Measurements from ENCODE around the gene SLC38A5.

Gene SLC38A5

DNA sequence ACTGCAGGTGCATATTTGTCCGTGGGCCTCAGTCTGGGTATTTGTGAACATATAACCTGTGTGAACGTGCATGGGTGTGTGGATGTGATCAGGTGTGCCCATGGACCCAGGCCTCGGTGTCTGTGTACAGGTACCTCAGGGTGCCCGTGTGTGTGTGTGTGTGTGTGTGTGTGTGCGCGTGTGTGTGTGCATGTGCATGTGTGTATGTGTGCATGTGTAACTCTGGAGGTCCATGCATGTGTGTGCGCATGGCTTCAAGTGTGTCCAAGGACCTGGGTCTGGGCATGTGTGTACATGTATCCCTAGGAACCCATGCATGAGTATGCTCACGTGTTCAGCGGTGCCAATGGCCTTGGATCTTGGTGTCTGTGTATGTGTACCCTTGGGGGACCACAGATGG is 21.7 kb upstream of the SLC38A5 start:
- DNase-seq (ENCODE audit: low spot score): no peak

DNA sequence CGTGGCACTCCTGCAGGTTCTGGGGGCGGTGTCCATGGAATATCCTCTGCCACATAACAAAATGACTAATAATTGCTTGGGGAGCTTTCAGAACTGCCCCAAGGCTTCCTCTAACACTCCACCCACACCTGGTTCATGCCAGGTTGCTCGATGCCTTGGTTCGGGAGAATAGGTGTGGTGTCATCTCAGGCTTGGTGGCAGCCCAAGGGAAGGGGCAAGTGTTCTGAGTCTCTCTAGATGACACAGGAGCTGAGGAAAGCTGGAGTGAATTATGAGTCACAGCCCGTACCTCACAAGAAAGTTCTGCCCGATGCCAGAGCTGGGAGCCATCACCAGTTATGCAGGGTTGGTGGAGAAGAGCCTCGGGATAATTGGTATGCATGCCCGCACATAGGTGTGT is 20.6 kb upstream of the SLC38A5 start:
- DNase-seq (ENCODE audit: low spot score): no peak

DNA sequence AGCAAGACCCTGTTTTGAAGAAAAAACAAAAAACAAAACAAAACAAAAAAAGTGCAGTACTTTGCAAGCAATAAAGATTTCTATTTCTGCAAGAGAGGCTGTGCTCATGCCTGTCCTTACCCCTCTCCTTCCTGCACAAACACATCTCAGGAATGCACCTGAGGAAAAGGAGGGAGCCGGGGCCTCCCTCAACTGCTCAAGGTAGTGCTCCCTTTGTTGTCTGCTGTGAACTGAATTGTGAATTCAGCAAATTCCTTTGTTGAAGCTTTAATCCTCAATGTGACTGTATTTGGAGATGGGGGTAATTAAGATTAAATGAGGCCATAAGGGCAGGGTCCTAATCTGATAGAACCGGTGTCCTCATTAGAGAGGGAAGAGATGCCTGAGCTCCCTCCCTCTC is 19.8 kb upstream of the SLC38A5 start:
- DNase-seq (ENCODE audit: low spot score): no peak

DNA sequence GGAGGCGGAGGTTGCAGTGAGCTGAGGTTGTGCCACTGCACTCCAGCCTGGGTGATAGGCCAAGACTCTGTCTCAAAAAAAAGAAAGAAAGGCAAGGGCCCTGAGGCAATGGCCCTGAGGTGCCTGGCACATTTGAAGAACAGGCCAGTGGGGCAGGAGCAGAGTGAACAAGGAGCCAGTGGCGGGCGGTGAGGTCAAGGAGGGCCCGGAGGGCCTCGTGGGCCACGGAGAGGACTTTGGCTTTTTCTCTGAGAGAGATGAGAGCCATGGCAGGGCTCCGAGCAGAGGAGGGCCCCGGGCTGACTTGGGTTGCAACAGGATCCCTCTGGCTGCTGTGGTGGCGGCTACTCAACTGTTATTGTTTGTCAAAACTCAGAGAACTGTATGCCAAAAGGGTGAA is 19.2 kb upstream of the SLC38A5 start:
- DNase-seq (ENCODE audit: low spot score): no peak

DNA sequence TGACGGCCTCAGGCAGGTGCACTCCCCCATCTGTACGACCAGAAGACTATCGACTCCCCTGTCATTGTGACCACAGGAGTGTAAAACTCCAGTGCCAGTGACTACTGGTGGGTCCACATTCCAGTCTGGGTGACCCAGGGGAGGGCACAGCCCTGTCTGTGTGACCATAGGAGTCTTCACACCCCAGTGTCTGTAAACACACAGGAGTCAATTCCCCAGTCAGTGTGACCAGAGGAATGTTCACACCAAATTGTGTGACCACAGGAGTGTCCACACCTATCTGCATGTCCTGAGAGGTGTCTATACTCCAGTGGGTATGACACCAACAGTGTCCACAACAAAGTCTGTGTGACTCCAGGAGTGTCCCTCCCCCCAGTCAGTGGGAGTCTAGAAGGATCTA is 18.0 kb upstream of the SLC38A5 start:
- no peak for DNase-seq (ENCODE audit: low spot score)

DNA sequence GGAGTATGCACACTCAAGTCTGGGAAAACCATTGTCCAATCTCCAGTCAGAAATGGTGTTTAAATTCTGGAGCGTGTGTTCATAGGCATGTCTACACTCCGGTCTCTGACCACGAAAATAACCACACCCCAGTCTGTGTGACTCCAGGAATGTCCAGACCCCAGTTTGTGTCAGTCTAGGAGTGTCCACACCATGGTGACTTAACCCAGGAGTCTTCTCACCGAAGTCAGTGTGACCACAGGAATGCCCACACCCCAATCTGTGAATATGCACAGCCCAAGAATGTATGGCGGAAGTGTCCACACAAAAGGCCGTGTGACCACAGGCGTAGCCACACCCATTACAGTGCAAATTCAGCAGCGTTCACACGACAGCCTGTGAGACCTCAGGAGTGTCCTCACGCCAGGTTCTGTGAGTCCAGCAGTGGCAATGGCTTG is 17.3 kb upstream of the SLC38A5 start:
- DNase-seq (ENCODE audit: low spot score): peak; percentile 99

DNA sequence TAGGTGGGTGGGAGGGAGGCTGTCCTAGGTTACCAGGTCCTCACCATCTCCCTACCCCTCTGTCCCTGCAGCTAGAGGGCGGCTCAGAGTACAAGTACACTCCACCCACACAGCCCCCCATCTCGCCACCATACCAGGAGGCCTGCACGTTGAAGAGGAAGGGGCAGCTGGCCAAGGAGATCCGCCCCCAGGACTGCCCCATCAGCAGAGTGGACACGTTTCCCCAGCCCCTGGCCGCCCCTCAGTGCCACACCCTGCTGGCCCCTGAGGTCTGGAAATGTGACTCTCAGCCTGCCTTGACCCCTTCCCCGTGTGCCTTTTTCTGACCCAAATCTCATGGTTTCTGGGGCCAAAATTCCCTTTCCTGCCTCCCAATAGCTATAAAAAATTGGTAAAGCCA is 12.5 kb upstream of the SLC38A5 start:
- no peak for DNase-seq (ENCODE audit: low spot score)

DNA sequence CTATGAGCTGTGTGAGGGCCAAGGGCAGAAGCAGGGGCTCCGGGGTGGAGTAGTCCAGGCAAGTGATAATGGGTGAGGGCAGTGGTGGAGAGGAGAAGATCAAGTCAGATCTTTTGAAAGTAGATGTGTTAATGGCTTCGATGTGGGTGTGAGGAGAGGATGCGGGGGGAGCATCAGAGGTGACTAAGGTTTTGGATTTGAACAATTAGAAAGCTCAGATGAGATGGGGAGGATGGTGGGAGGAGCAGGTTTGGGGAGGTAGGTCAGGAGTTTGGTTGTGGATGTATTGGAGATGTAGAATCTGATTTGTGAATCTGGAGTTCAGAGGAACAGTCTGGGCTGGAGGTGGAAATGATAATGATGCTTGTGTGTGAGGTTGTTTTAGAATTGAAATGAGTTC is 10.5 kb upstream of the SLC38A5 start:
- no peak for DNase-seq (ENCODE audit: low spot score)

DNA sequence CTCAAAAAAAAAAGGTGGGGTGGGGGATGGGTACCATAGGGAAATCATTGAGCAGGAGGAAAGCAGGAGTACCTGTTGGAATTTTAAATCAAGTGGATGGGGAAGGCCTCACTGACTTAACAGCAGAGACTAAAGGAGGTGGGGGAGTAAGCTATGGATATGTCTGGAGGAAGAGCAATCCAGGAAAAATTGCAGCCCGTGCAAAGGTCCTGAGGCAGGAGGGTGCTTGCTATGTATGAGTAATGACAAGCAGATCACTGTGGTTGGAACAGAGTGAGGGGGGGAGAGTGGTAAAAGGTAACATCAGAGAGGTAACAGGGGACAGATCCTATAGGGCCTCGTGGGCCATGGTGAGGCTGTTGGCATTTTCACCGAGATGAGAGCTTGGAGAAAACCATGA is 10.1 kb upstream of the SLC38A5 start:
- no peak for DNase-seq (ENCODE audit: low spot score)

DNA sequence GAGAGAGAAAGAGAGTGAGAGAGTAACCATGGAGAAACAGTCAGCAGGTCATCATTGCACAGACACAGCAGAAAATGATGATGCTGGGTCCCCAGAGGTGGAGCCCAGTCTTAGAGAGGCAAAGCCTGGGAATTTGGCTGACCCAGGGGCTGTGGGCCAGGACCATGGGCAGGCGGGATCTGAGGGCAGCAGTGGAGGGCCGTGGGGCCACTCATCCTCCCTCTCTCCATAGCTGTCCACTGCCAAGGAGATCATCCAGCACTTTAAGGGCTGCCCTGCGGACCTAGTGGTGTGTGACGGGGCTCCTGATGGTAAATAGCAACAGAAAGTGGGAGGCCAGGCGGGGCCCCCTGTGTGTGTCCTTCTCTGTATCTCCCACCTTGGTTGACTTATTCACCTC is 8.7 kb upstream of the SLC38A5 start:
- no peak for DNase-seq (ENCODE audit: low spot score)

DNA sequence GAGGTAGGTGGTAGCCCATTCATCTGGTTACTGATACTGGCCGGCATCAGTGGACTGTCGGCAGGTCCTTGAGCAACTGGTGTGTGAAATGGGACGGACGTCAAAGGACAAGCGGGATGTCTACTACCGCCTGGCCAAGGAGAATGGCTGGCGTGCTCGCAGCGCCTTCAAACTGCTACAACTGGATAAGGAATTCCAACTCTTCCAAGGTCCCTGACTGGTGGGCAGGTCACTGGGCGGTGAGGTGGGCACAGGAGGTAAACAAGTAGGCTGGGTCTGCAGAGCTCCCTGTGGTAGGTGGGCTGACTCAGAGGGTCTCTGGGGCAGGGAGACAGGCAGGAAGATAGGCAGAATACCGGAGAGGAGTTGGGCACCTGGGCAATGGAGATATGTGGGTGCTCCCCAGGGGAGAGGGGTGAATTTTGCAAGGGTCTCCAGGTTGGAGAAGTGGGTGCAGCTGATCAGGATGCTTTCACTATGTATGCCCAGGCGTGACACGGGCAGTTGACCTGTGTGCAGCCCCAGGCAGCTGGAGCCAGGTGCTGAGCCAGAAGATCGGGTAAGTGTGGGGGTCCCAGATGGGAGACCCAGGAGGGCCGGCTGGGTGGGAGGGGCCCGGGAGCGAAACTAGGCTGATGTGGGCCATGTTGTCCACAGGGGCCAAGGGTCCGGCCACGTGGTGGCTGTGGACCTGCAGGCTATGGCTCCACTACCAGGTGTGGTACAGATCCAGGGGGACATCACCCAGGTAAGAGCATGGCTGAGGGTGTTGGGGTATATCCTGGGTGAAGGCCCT is 8.1 kb upstream of the SLC38A5 start:
- DNase-seq (ENCODE audit: low spot score): no peak

DNA sequence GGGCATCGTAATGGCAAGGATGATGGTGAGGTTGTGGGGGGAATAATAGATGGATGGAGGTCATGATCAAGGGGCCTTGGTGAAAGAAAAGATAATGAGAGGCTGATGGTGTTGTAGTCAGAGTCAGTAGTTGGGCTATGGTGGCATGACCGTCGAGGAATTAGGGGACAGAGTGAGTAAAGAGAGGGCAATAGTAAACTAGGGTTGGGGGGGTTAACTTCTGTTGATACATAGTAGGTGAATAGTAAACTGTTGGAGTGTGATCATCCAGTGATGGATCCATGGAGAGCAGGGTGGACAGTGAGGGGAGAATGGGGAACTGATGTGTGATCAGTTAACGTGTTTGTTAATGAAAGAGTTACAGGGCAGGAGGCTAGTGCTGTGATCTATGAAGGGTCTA is 6.9 kb upstream of the SLC38A5 start:
- no peak for DNase-seq (ENCODE audit: low spot score)

DNA sequence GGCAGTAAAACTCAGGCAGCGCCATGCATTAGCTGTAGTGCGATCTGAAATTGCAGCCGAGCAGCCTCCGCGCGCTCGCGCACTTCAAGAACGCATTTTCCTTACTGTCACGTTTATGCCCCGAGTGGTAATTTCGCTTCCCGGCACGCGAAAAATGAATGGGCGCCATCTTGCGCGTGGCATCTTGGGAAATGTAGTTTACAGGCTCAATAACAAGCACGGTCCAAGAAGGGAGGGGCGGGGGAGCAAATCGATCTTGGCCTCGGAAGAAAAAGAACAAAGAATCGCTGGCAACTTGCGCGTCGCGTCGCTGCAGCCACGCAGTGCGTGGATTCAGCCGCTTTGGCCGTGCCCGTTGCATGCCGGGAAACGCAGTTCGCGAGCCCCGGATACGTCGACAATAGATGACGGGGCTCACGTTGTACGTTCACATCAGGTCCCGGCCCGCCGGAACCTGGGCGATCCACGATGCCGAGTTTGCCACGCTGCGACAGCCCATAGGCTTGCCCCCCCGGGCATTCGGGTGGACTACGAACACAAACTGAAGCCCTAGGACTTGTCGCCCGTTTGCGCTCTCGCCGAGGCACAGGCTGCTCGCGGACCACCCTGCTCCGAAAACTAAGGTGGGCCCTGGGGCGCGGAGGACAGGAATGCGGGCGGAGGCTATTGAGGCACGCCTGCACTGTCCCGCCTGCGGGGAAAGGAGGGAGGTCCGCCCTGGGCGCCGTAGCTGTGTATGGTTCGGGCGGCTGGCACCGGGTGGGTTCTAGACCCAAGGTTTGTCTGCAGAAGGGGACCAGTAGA is 5.9 kb upstream of the SLC38A5 start, which contains the start of gene FTSJ1:
Gene FTSJ1, plus strand, starts transcription at position 426 of the 804 bp plus-strand sequence. CDS start 1,849 bp downstream, outside the sequence.
- peak; percentile 87 for DNase-seq (ENCODE audit: low spot score)

DNA sequence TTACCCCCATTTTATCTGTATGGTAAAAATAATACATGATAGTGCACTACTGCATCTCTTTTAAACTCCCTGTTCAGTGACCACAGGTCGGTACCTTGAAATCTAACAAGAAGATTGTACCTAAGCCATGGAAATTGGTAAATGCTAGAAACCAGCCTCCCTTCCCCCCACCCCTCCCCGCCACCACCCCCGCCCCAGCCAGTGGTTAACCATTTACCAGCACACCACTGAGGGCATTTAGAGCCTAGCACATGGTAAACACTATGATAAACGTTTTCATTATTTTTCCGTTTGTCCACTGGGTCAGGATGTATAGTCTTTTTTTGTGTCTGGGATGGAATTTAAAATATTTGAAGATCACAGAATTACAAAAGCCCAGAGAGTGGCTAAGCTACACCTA is 5.2 kb upstream of the SLC38A5 start:
- peak; percentile 39 for DNase-seq (ENCODE audit: low spot score)

DNA sequence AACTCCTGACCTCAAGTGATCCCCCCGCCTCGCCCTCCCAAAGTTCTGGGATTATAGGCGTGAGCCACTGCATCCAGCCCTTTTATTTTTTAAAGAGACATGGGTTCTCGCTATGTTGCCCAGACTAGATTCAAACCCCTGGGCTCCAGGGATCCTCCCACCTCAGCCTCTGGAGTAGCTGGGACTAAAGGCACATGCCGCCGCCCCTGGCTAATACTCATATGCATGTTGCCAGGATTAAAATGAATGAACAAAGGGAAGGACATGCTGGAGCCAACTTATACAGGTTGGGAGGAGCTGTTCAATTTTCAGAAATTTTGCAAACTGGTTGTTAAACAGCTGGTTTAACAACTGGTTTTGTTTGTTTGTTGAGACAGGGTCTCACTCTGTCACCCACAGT is 4.5 kb upstream of the SLC38A5 start:
- no peak for DNase-seq (ENCODE audit: low spot score)

DNA sequence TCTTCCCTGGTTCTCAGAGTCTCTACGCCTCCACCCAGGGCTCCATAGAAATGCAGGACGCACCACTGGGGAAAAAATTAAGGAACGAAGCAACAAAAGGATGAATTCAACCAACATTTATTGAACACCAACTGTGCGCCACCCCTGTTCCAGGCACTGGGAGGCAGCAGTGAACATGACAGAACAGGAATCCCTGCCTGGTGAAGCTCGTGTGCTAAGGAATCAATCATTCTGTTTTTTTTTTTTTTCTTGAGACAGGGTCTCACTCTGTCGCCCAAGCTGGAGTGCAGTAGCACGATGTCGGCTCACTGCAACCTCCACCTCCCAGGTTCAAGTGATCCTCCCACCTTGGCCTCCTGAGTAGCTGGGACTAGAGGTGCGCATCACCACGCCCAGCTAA is 4.1 kb upstream of the SLC38A5 start:
- no peak for DNase-seq (ENCODE audit: low spot score)

DNA sequence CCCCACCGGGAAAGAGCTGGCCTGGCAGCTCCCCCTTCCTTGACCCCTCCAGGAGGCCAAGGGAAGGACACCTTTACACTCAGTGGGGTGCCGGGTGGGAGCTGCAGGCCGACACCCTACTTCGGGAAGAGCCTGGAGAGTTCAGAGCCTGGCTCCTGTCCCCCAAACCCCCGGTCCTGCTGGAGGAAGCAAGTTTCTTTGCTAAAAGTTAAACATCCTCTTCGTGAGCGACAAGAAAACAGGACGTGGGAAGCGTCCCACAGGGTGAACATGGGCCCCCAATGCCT is 3.6 kb upstream of the SLC38A5 start:
- DNase-seq (ENCODE audit: low spot score): no peak

DNA sequence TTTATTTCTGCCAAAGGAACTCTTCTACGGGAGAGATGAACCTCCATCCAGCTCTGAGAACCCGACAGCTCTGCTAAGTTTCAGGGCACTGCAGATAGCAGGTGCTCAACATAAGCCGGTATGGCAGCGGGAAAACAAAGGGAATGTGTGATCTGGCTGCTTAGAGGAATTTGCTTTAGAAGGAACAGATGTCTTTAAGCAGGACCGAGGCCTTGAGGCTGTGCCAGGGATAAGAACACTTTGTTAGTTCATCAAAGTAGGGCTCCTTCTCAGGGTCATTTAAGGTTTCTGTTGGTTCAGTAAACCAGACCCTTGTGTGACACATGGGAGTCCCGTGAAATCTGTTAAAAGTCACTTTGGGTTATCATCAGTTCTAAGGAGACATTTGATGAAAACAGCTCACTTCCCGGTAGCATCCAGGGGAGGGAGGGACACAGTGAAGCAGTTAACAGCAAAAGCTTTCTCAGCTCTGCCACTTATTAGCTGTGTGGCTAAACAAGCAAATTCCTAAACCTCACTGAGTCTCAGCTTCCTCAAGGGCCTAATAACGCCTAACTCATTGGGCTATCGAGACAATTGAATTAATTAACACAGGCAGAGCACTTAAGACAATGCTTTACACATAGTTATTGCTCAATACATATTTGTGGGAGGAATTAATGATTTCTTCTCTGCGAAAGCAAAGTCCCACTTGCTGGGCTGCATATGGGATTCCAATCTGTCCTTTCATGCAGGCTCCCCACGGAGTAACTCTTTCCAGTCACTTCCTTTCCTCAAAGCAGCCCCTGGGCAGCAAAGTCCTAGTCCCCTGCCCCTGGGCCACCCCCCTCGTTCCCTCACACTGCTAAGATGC is 3.0 kb upstream of the SLC38A5 start:
- no peak for DNase-seq (ENCODE audit: low spot score)

DNA sequence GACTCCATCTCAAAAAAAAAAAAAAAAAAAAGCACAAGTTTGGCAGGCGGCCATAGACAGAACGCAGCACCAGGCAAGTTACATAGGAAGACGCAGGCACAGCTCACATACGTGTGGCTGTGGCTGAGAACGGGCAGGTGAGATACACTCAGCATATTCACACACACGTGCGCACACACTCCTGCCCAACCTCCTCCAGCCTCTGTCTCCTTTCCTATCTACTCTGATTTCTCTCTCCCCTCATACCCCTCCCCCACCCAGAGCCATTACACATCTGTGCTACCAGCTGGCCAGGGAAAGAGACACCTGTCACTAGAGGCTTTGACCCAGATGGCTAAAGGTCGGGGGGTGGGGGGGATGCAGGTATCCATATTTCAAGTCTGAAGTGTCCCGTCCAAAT is 2.2 kb upstream of the SLC38A5 start:
- DNase-seq (ENCODE audit: low spot score): no peak

DNA sequence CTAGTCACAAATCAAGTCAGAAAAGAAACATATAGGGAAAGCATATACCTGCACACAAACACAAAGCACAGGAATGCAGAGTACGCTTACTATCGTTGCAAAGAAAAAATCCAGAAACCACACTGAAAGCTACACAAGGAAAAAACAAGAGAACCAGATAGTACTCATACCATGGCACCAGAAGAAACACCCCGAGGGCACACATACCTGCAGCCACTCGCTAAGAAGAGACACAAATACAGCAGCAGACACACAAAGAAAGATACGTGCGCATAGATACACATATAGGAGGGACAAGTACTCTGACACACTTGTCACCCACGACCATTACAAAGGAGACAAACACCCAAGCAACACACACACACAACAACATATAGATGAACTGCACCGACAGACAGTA is 1.4 kb upstream of the SLC38A5 start:
- DNase-seq (ENCODE audit: low spot score): no peak

DNA sequence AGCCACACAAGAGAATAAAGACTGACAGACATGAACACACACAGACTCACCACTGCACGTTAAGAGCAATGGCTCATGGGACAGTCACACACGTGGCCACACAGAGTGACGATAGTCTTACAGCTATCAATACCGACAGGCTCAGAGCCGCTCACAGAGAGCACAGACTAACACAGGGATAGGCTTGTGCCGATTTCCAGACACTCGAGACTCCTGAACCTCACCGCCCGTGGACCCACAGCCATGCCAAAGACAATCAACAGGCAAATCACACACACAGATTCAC is 716 bp upstream of the SLC38A5 start:
- no peak for DNase-seq (ENCODE audit: low spot score)

DNA sequence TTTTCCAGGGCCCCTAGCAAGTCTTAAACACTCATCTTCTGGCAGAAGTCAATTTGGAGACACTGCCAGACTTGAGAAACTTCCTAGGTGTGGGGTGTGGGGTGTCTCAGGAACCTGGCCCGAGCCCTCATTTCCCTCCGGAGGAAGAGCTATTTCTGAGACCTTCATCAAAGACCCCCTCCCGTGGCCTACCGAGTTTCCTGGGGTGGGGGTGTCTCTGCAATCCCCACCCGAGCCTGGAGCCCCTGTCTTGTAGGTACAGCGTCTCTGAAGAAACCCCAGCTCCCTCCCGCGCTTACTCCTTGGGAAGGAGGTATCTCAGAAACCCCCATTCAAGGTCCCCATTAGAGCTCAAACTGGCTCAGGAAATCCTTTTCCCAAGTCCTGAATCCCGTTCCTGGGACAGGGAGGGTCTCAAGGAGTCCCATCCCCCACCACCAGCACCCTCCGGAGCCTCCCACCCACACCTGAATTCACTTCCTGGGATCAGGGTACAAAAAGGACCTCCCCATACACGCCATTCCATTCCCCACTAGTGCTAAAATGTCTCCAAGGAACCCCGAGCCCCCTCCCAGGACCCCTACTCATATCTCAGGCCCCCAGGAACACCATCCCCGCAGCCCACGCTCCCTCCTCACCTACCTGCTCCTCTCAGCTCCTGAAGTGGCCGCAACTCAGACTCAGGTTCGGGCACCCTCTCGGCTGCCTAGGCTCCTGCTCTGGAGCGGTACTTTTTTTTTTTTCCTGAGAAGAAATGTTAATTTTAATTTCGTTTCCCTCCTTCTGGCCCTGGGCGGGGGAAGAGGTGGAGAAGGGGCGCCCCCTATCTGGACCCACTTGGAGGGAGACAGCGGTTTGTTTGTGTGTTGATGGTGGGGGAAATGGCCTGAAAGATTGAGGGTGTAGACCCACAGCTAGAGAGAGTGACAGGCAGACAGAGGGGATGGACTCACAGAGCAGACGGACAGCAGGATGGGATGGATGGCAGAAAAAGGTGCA is 1.1 kb downstream of the SLC38A5 start:
- DNase-seq (ENCODE audit: low spot score): no peak

All from SW480 (cell line).